Small intestine (tissue), 7 donors: ENCODE results near the gene LRRFIP1. TPM values are rescaled to one million over a fixed set of nuclear protein-coding genes. Genes with fewer than 3 reads are reported as not detected.
"Not testable (repeated sequence)": the region's sequence is repeated elsewhere in the genome, so short reads cannot be mapped to it uniquely, and the experiment has no call there.

Source experiments
- DNase-seq, 2 donors: peaks; one replicate each; pipeline versions ENCODE4 v3.0.0 to v3.0.0-alpha.2; 2013
- FAIRE-seq: peaks from 2 replicates; lab custom pipeline; 2012; peaks lifted over from hg19 to GRCh38; lab: Jason Lieb, UNC
- H3K27ac ChIP-seq, 3 donors: one replicate each; pipeline ENCODE4 v1.5.1; 2013; ENCODE audit warnings: low read length in 2 of 3, mild to moderate bottlenecking in 2 of 3, control low read depth in 1 of 3, inconsistent platforms in 1 of 3, low read depth in 1 of 3, moderate library complexity in 1 of 3
- H3K27me3 ChIP-seq, 3 donors: one replicate each; pipeline ENCODE4 v1.6.1; 2013; ENCODE audit warnings: low read length in 3 of 3, inconsistent platforms in 1 of 3; ENCODE audit not compliant: control insufficient read depth in 3 of 3, insufficient read depth in 3 of 3
- H3K36me3 ChIP-seq, 3 donors: one replicate each; pipeline ENCODE4 v1.6.1; 2013; ENCODE audit warnings: low read length in 3 of 3, inconsistent platforms in 1 of 3, low read depth in 1 of 3, mild to moderate bottlenecking in 1 of 3, moderate library complexity in 1 of 3; ENCODE audit not compliant: control insufficient read depth in 3 of 3, insufficient read depth in 2 of 3
- H3K4me1 ChIP-seq, 3 donors: one replicate each; pipeline ENCODE4 v1.6.1; 2013; ENCODE audit warnings: low read length in 2 of 3, inconsistent platforms in 1 of 3, low read depth in 1 of 3, mild to moderate bottlenecking in 1 of 3, moderate library complexity in 1 of 3; ENCODE audit not compliant: control insufficient read depth in 3 of 3, insufficient read depth in 2 of 3
- H3K4me3 ChIP-seq, 3 donors: one replicate each; pipeline ENCODE4 v1.5.1; 2013; ENCODE audit warnings: low read length in 3 of 3, control low read depth in 1 of 3, inconsistent platforms in 1 of 3, low read depth in 1 of 3, mild to moderate bottlenecking in 1 of 3, moderate library complexity in 1 of 3
- H3K9me3 ChIP-seq, 2 donors: one replicate each; pipeline ENCODE4 v1.6.1; 2013; ENCODE audit warnings: low read depth in 1 of 2, low read length in 1 of 2; ENCODE audit not compliant: control insufficient read depth in 2 of 2, insufficient read depth in 1 of 2
- WGBS, 3 donors: extraction: QIAGEN DNeasy Blood & Tissue Kit; methylation state at CpG; one replicate each; pipeline ENCODE4 v1.1.7; 2013; 5-methylcytosine and 5-hydroxymethylcytosine counted together
- polyA plus RNA-seq, 4 donors: library from polyadenylated mRNA; stranded (reverse) in 3 of 4; unstranded in 1 of 4; fragments of 200-250 nt in 3 of 4; fragments of 120-200 nt in 1 of 4; gene quantifications; one replicate each; pipeline versions ENCODE4 v1.2.1 to v1.2.3, GENCODE V29; 2013
- donor health status: healthy with polysubstance abuse.
- donor health status: control.
- donor health status: control.
- donor health status: Bipolar disorder and iron deficiency.
- donor health status: healthy.

The LRRFIP1 gene
- polyA plus RNA-seq, 4 donors, result 46.0 to 76.7 (median 51.9) TPM

DNA sequence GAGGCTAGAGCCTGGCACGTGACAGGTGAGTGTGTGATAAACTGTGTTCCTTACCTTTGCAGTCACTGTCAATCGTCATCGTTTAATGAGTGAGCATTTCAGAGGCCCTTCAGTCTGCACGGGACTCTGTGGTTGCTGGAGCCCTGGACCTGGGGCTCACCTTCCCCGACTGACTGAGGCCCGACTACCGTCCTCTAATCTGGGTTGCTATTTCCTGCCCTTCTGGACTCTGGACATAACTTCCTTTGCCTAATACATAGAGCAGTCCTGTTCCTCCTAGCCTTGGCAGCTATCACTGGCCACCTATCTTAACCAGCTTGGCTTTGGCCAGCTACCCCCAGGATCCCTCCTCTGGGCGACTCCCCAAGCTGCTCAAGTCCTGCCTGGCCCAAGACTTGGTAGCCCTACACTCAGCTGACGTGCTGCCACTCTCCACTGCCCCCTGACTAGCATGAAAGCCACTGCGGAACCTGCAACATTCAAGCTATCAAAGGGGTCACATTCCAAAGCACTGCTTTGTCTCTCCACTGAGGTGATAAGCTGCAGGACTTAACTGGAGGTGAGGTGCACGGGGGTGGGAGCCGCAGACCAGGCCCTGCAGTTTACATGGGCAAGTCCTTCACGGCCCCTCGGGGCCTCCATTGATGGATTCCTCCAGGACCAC is 25.8 kb upstream of the LRRFIP1 start:
- Histone ChIP-seq H3K27ac (peak overlapping the region in 1 of 3 donors; percentile 86), H3K36me3 (no peaks in the 10 kb centered on the region), H3K4me1 (peaks cover 0 to 50% (median 0%) of the 10 kb centered on the region in 3 donors), H3K9me3 (peaks cover 0 to 3% of the 10 kb centered on the region in 2 donors), H3K4me3 (no peak overlapping the region), H3K27me3 (no peaks in the 10 kb centered on the region)
- FAIRE-seq (no peak), DNase-seq (peak; percentile 74 to 87)
- 71 to 76% (median 73%) methylated on average over 14 of the region's 14 CpGs for WGBS, 3 donors

DNA sequence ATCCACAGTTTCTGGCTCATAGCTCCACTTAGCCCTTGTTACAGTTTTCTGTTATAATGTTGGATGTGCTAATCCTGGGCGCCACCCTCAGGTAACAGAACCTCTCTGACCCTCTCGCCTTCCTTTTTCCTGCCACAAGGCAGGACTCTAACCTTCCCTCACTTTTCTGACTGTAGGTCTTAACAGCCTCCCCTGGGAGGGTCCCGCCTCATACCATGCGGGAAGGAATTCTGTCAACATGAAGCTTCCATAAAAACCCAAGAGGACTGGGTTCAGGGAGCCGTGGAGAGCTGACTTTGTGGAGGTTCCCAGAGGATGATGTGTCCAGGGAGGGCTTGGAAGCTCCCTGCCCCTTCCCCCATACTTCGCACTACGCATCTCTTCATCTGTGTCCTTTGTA is 25.0 kb upstream of the LRRFIP1 start:
- DNase-seq, result no peak
- Histone ChIP-seq H3K27ac (peak overlapping the region in 1 of 3 donors; percentile 86), H3K9me3 (peaks cover 0 to 3% of the 10 kb centered on the region in 2 donors), H3K36me3 (no peaks in the 10 kb centered on the region), H3K27me3 (no peaks in the 10 kb centered on the region), H3K4me3 (no peak overlapping the region), H3K4me1 (peaks cover 0 to 44% (median 0%) of the 10 kb centered on the region in 3 donors)
- FAIRE-seq, result no peak
- WGBS, 3 donors, result 84 to 92% (median 90%) methylated on average over 7 of the region's 7 CpGs

DNA sequence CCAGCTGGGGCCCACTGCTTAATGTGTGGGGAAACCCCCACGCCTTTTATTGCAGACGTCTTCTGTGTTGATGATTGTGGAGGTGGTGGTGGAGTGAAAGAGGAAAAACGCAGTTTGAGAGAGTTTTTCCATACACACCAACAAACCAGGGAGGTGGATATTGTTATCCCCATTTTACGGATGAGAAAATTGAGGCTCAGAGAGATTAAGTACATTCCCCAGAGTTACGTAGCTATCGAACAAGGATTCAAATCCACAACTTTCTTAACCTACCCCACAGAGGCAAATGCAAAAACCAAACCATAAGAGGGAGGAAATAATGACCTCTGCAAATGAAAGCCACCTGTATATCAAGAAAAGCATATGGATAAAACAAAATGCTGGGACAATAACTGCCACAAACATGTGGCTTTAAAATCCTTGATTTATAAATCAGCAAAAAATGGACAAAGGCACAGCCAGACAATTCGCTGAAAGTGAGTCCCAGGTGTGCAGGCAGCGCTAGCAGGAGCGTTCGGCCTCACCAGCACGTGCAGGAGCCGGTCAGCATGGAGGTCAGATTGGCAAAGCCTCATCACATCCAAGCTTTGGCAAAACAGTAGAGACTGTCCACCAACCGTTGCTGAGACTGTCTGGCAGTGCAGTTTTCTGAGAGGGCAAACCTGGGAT is 24.2 kb upstream of the LRRFIP1 start:
- H3K9me3 ChIP-seq, result peaks cover 0 to 3% of the 10 kb centered on the region in 2 donors
- no peak for FAIRE-seq
- no peaks in the 10 kb centered on the region for H3K36me3 ChIP-seq
- H3K27ac ChIP-seq, result peak overlapping the region in 2 of 3 donors; percentile 66 to 80
- no peaks in the 10 kb centered on the region for H3K27me3 ChIP-seq
- 79 to 87% (median 86%) methylated on average over 13 of the region's 13 CpGs for WGBS, 3 donors
- no peak for DNase-seq
- no peak overlapping the region for H3K4me3 ChIP-seq
- H3K4me1 ChIP-seq, result peaks cover 0 to 44% (median 0%) of the 10 kb centered on the region in 3 donors

DNA sequence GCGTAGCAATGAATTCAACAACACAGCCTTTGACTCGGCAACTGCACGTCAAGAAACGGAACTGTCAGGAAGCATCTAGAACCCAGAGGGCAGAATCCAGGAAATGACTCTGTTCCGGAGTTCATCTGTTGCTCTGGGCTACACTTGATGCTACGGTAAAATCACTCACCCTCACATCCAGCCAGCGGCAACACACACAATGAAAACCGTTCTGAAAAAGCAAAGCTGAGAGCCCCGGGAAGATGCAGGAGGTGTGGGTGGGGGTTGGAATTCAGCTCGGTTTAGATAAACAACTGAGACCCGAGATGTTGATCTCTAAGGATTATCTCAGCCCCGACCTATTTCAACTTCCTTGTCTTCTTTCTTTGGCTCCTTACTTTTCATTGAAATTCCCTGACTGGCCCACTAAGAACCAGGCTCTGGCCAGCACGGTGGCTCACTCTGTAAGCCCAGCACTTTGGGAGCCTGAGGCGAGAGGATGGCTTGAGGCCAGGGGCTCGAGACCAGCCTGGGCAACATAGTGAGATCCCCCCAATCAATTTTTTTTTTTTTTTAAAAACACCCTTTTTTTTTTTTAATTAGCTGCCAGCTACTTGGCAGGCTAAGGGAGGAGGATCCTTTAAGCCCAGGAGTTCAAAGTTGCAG is 23.5 kb upstream of the LRRFIP1 start:
- no peaks in the 10 kb centered on the region for H3K27me3 ChIP-seq
- H3K4me3 ChIP-seq, result no peak overlapping the region
- peak overlapping the region in 2 of 3 donors; percentile 66 to 80 for H3K27ac ChIP-seq
- DNase-seq (peak; percentile 37 to 56), FAIRE-seq (no peak)
- H3K9me3 ChIP-seq, result peaks cover 0 to 3% of the 10 kb centered on the region in 2 donors
- no peaks in the 10 kb centered on the region for H3K36me3 ChIP-seq
- WGBS, 3 donors, result 23 to 42% (median 41%) methylated on average over 15 of the region's 15 CpGs
- peaks cover 0 to 44% (median 0%) of the 10 kb centered on the region in 3 donors for H3K4me1 ChIP-seq

DNA sequence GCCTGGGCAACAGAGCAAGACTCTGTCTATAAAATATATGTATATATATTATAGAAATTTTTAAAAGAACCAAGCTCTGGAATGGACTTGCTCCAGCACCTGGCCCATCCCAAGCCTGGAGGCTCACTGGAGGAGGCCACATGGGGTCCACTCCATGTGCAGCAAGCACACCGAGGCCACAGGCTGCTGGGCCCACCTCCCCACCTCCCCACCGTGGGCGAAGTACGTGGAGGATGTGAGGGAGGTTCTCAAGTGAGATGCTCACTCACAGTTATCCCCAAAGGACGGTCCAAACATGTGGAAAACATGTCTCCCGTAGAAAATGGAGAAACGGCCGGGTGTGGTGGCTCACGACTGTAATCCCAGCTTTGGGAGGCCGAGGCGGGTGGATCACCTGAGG is 23.0 kb upstream of the LRRFIP1 start:
- peak overlapping the region in 2 of 3 donors; percentile 33 to 64 for H3K27ac ChIP-seq
- peaks cover 0 to 3% of the 10 kb centered on the region in 2 donors for H3K9me3 ChIP-seq
- FAIRE-seq (no peak), DNase-seq (no peak)
- peaks cover 0 to 44% (median 0%) of the 10 kb centered on the region in 3 donors for H3K4me1 ChIP-seq
- no peak overlapping the region for H3K4me3 ChIP-seq
- H3K36me3 ChIP-seq, result no peaks in the 10 kb centered on the region
- 90 to 93% (median 93%) methylated on average over 11 of the region's 11 CpGs for WGBS, 3 donors
- no peaks in the 10 kb centered on the region for H3K27me3 ChIP-seq

DNA sequence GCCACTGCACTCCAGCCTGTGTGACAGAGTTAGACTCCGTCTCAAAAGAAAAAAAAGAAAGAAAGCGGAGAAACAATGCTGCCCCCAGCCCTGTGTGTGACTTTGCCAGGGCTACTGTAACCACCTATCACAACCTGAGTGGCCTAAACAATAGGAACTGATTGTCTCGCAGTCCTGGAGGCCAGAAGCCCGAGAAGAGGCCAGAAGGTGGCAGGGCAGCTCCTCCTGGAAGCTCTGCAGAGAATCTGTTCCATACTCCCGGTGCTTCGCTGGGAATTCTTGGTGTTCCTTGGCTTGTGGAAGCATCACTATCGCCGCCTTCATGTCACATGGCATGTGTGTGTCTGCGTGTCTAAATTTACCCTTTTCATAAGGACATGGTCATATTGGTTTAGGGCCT is 22.4 kb upstream of the LRRFIP1 start:
- DNase-seq, result peak in 1 of 2 donors; percentile 39
- H3K9me3 ChIP-seq, result peaks cover 0 to 3% of the 10 kb centered on the region in 2 donors
- 79 to 91% (median 88%) methylated on average over 8 to 9 of the region's 9 CpGs for WGBS, 3 donors
- no peaks in the 10 kb centered on the region for H3K36me3 ChIP-seq
- no peak for FAIRE-seq
- peaks cover 0 to 42% (median 0%) of the 10 kb centered on the region in 3 donors for H3K4me1 ChIP-seq
- H3K27me3 ChIP-seq, result no peaks in the 10 kb centered on the region
- H3K4me3 ChIP-seq, result no peak overlapping the region
- H3K27ac ChIP-seq, result no peak overlapping the region

DNA sequence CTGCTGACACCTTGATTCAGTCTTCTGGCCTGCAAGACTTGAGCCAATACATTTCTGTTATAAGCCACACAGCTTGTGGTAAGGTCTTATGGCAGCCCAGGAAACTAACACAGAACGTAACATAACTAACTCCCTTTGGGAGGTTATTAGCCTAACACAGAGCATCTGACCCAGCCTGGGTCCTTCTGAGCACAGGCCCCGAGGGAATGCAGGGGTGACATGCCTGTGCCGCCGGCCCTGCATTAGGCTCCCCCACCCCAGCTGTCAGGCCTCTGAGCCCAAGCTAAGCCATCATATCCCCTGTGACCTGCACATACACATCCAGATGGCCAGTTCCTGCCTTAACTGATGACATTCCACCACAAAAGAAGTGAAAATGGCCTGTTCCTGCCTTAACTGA is 20.9 kb upstream of the LRRFIP1 start:
- not testable (repeated sequence) for H3K27me3 ChIP-seq, H3K4me3 ChIP-seq, DNase-seq, FAIRE-seq, H3K36me3 ChIP-seq, H3K27ac ChIP-seq, H3K9me3 ChIP-seq
- WGBS, 3 donors, result 93 to 96% (median 96%) methylated on average over 4 of the region's 4 CpGs
- H3K4me1 ChIP-seq, result peaks cover 0 to 28% (median 0%) of the 10 kb centered on the region in 3 donors
